Erythroblast (primary cell): Measurements from ENCODE around the gene POU4F1.

ENCODE experiments used
- GATA1 ChIP-seq: IDR thresholded peaks from 2 replicates; pipeline ENCODE4 v1.6.1; 2011; ENCODE audit warnings: low read depth, mild to moderate bottlenecking, control low read depth, low read length, moderate library complexity
- POLR2A ChIP-seq: IDR thresholded peaks from 2 replicates; pipeline ENCODE4 v1.6.1; 2011; ENCODE audit warnings: mild to moderate bottlenecking, low read length

DNA sequence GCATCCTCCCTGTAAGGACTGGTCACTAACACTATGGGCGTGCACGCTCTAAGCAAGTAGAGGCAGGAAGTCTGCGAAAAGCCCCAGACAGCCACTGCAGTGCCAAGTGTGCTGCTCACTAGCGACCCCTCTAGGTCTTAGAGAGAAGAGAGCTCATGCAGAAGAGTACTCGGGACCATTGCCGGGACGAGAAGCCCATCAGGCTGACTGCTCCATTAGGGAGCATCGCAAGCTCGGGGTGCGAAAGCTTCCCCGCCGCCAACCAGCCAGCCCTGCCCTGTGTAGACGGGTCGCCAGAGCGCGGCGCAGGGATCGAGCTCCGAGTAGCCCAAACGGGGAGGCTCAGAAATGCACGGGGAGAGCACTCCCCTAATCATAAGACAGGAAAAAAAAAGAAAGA lies 16.6 kb downstream of the POU4F1 start:
- TF ChIP-seq POLR2A = no peak
- no peak for TF ChIP-seq GATA1
